PC-9 (cell line): ENCODE data around the gene TRIM28. TPM values are rescaled to one million over a fixed set of nuclear protein-coding genes. Genes with fewer than 3 reads are reported as not detected.

Experiments
- BruUV-seq: library from RNA; stranded (reverse); fragments of 400-500 nt; replicated peaks from 2 replicates; lab custom pipeline; 2021; lab: Mats Ljungman, UMichigan
- CTCF ChIA-PET: fragments of 300-600 bp; sonication (Branson Sonifier 250); formaldehyde crosslinking; loops from one replicate; lab custom pipeline; 2022; ENCODE audit warnings: antibody characterized with exemption; lab: Charles Lee
- POLR2A ChIA-PET: fragments of 300-600 bp; sonication (Branson Sonifier 250); formaldehyde crosslinking; loops from one replicate; lab custom pipeline; 2022; ENCODE audit warnings: antibody characterized with exemption; ENCODE audit not compliant: unreplicated experiment; lab: Charles Lee
- DNase-seq, 2 experiments: peaks; one replicate each; pipeline versions ENCODE4 v3.0.0 to v3.0.0-alpha.2; 2015 to 2022; ENCODE audit warnings: mixed read lengths in 1 of 2
- H2AFZ ChIP-seq: fragments of 200-600 bp; sonication (generic); 2 replicates; pipeline ENCODE4 v1.8.1; 2017; ENCODE audit warnings: antibody characterized with exemption
- H3F3A ChIP-seq: fragments of 200-600 bp; sonication (generic); 2 replicates; pipeline ENCODE4 v1.8.1; 2017; ENCODE audit warnings: antibody characterized with exemption, mild to moderate bottlenecking, low read depth; ENCODE audit not compliant: insufficient read depth
- H3K27ac ChIP-seq: fragments of 200-600 bp; sonication (generic); 2 replicates; pipeline ENCODE4 v1.6.1; 2016; ENCODE audit warnings: mixed run types
- H3K27me3 ChIP-seq: fragments of 200-600 bp; sonication (generic); 2 replicates; pipeline ENCODE4 v1.6.1; 2016; ENCODE audit warnings: low read depth, mixed run types; ENCODE audit not compliant: insufficient read depth
- H3K36me3 ChIP-seq: fragments of 200-600 bp; sonication (generic); 2 replicates; pipeline ENCODE4 v1.6.1; 2016; ENCODE audit warnings: low read depth, mixed run types
- H3K4me1 ChIP-seq: fragments of 200-600 bp; sonication (generic); replicated peaks from 2 replicates; pipeline ENCODE4 v1.6.1; 2016; ENCODE audit warnings: mixed run types; ENCODE audit not compliant: insufficient read depth
- H3K4me2 ChIP-seq: fragments of 200-600 bp; sonication (generic); 2 replicates; pipeline ENCODE4 v1.6.1; 2017; ENCODE audit warnings: mixed run types
- H3K4me3 ChIP-seq: fragments of 200-600 bp; sonication (generic); 2 replicates; pipeline ENCODE4 v1.6.1; 2016; ENCODE audit warnings: mixed run types
- H3K79me2 ChIP-seq: fragments of 200-600 bp; sonication (generic); 2 replicates; pipeline ENCODE4 v1.6.1; 2017; ENCODE audit warnings: low read depth, mixed run types
- H3K9me2 ChIP-seq: fragments of 200-600 bp; sonication (generic); 2 replicates; pipeline ENCODE4 v1.8.1; 2017; ENCODE audit warnings: mild to moderate bottlenecking; ENCODE audit not compliant: insufficient read depth
- H3K9me3 ChIP-seq: fragments of 200-600 bp; sonication (generic); 2 replicates; pipeline ENCODE4 v1.8.1; 2016; ENCODE audit warnings: low read depth; ENCODE audit not compliant: insufficient read depth
- H4K20me1 ChIP-seq: fragments of 200-600 bp; sonication (generic); 2 replicates; pipeline ENCODE4 v1.8.1; 2017; ENCODE audit not compliant: insufficient read depth
- CTCF ChIP-seq: fragments of 200-600 bp; sonication (generic); conservative IDR thresholded peaks from 2 replicates; pipeline ENCODE4 v1.6.1; 2017; ENCODE audit warnings: mixed run types, antibody characterized with exemption, mild to moderate bottlenecking, moderate library complexity
- EZH2 ChIP-seq: fragments of 200-600 bp; sonication (generic); IDR thresholded peaks from 2 replicates; pipeline ENCODE4 v1.8.0; 2017; ENCODE audit warnings: antibody characterized with exemption, low read depth
- intact Hi-C: fragments of 100-400 bp; cut with micrococcal nuclease; formaldehyde crosslinking; loops from one replicate; pipeline ENCODE4 v1.10.0; 2022; ENCODE audit not compliant: unreplicated experiment
- total RNA-seq: library from RNA; stranded (reverse); gene quantifications from 2 replicates; pipeline ENCODE4 v1.2.3, GENCODE V29; 2021

The TRIM28 gene
- total RNA-seq, 1 experiment from 2014 or later = 322 TPM

GRCh38 chr19:58578012-58578925 is 34.4 kb downstream of the TRIM28 start:
- Histone ChIP-seq H4K20me1 (no peaks in the 10 kb centered on the region), H3F3A (no peaks in the 10 kb centered on the region), H3K9me3 (no peaks in the 10 kb centered on the region), H3K4me3 (no peak overlapping the region), H3K79me2 (no peaks in the 10 kb centered on the region), H3K4me1 (no peaks in the 10 kb centered on the region), H3K27ac (no peak overlapping the region), H2AFZ (no peak overlapping the region), H3K36me3 (no peaks in the 10 kb centered on the region), H3K27me3 (no peaks in the 10 kb centered on the region), H3K4me2 (no peak overlapping the region), H3K9me2 (no peaks in the 10 kb centered on the region)
- intact Hi-C loops = no loop called here
- ChIA-PET POLR2A (no interaction called here), CTCF (no interaction called here)
- TF ChIP-seq CTCF (no peak), EZH2 (no peak)
- BruUV-seq = no TSS peak
- DNase-seq = no peak

GRCh38 chr19:58579473-58580142 is 35.7 kb downstream of the TRIM28 start:
- Histone ChIP-seq H3K79me2 (no peaks in the 10 kb centered on the region), H3K4me1 (no peaks in the 10 kb centered on the region), H3K4me3 (no peak overlapping the region), H3K27me3 (no peaks in the 10 kb centered on the region), H3K4me2 (no peak overlapping the region), H3K9me3 (no peaks in the 10 kb centered on the region), H3F3A (no peaks in the 10 kb centered on the region), H3K27ac (no peak overlapping the region), H3K9me2 (no peaks in the 10 kb centered on the region), H2AFZ (no peak overlapping the region), H3K36me3 (no peaks in the 10 kb centered on the region), H4K20me1 (no peaks in the 10 kb centered on the region)
- DNase-seq = no peak
- CTCF ChIA-PET = no interaction called here
- BruUV-seq = no TSS peak
- POLR2A ChIA-PET = no interaction called here
- intact Hi-C loops = no loop called here
- TF ChIP-seq CTCF = no peak
- no peak for TF ChIP-seq EZH2

DNA sequence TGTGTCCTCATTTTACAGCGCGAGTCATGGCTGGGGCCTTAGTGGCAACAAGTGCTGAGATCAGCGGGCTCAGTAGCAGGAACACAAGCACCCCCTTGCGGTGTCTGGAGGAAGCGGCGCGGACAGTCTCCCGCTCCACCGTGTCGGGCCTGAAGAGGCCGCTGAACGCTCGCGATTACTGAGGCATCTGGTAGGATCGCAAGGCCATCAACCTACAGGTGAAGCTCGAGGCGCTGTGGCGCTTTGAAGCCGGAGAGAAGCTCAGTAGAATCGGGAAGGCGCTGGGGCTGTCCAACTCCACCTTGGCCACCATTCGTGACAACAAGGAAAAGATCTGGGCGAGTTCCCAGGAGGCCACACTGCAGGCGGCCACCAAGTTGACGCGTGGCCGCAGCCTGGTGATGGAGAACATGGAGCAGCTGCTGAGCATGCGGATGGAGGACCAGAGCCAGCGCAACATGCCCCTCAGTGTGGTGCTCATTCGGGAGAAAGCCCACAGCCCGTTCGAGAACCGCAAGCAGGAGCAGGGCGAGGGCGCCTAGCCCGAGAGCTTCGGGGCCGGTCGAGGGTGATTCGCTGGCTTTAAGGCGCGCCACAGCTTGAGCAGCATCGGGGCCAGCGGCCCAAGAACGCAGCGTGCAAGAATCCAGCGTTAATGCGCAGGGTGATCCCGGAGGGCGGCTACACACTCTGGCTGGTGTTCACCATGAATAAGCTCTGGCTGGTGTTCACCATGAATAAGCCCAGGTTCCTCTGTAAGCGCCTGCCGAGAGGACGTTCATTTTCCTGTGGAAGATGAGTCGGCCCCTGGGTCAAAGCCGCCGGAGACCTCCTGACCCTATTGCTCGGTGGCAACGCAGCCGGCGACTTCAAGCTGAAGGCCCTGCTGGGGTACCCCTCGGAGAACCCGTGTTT is 37.6 kb downstream of the TRIM28 start:
- H2AFZ ChIP-seq = no peak overlapping the region
- no peak overlapping the region for H3K27ac ChIP-seq
- no peaks in the 10 kb centered on the region for H3K79me2 ChIP-seq
- no peaks in the 10 kb centered on the region for H4K20me1 ChIP-seq
- BruUV-seq = no TSS peak
- no peaks in the 10 kb centered on the region for H3K36me3 ChIP-seq
- H3K4me3 ChIP-seq = no peak overlapping the region
- H3K9me2 ChIP-seq = no peaks in the 10 kb centered on the region
- ChIA-PET POLR2A (no interaction called here), CTCF (no interaction called here)
- no peak overlapping the region for H3K4me2 ChIP-seq
- TF ChIP-seq CTCF (no peak), EZH2 (no peak)
- no peaks in the 10 kb centered on the region for H3K9me3 ChIP-seq
- intact Hi-C loops = no loop called here
- no peaks in the 10 kb centered on the region for H3K4me1 ChIP-seq
- no peak for DNase-seq
- no peaks in the 10 kb centered on the region for H3F3A ChIP-seq
- no peaks in the 10 kb centered on the region for H3K27me3 ChIP-seq
